GM12872 (cell line): ENCODE results near the gene OVCA2.

Experiments used
- CTCF ChIP-seq: IDR thresholded peaks from 3 replicates; pipeline ENCODE4 v1.5.1; 2011; ENCODE audit warnings: low read depth, mild to moderate bottlenecking, low read length, moderate library complexity; ENCODE audit not compliant: insufficient read depth

Gene OVCA2

DNA sequence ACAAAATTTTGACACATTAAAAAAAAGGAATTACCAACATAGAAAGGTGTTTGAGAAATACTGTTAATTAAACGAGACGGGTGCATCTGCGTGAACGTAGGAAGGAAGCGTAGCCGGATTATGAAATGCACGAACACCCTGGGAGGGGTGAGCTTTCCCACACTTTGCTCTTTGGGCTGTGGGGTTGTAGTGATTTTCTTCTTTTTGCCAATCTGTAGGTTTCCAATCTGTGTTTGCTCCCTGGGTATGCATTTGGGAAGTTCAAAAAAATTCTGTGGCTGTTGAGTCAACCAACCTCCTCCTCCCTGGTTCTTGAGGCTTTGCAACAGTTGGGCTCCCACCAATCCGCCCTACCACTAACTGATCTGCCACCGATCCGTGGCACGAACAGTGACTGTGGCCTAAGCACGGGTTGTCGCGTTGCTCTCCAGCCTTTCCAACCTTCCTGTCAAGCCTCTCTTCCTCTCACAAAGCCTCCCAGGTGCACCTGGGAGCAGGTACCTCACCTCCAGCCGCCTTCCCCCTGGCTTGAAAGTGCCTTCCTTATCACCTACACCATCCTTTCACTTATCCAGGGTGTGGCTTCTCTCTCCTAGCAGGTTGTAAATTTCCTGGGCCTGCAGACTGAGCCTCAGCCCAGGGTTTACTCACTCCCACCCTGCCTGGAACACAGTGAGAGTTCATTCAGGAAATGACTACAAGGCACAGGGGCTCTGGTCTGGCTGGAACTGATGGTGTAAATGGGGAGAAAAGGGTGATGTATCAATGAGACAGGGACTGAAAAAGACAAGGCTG lies 33.3 kb upstream of the OVCA2 start:
- TF ChIP-seq CTCF: no peak

GRCh38 chr17:2009737-2010136 lies 32.1 kb upstream of the OVCA2 start:
- TF ChIP-seq CTCF: no peak

- no peak for TF ChIP-seq CTCF
These were observed 30.1 kb upstream of the OVCA2 start for GRCh38 chr17:2011411-2012371.

DNA sequence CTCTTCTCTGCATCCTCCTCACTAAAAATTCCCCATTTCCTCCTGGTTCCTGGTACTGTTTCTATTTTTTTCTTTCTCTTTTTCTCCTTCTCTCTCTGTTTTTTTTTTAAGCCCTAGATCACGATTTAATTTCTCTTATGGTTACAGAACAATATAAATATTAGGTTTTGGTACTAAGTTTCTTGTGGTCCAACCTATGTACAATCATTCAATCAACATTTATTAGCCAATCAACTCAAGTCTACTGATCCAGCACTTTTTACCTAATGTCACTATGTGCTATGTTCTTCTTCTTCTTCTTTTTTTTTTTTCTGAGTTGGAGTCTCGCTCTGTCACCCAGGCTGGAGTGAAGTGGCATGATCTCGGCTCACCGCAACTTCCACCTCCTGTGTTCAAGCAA lies 29.3 kb upstream of the OVCA2 start:
- no peak for TF ChIP-seq CTCF

DNA sequence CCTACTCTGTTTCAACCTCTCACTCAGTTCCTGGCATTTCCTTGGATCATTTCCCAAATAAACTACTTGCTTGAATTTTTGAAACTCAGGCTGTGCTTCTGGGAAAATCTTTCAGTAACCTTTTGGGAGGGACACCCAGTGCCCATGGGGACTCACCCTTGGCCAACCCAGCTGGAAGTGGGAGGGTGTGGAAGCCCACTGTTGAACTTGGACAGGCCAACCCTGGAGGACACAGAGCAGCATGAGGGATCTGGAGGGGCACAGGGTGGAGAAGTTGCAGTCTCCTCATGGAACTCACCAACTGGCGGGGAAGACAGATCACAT lies 27.9 kb upstream of the OVCA2 start:
- no peak for TF ChIP-seq CTCF

GRCh38 chr17:2015314-2015713 lies 26.5 kb upstream of the OVCA2 start:
- TF ChIP-seq CTCF: no peak

DNA sequence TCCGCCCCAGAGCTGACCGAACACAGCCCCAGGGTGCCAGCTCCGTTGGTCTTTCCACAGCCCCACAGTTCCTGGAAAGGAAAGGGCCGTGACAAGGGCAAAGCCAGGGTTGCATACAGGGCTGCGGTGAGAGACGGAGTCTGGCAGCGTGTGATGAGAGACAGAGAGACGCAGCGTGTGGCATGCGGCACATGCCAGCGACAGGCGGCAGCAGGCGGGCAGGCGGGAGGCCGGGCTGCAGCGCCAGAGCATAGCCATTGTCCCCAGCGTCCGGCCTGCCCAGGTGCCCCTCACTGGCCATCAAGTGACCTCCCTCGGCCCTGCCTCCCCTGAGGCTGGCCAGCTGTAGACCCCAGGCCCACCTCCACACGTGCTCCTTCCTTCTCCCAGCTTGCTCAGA lies 25.3 kb upstream of the OVCA2 start:
- TF ChIP-seq CTCF: no peak
